ENCODE results near the gene SWAP70. TPM values are rescaled to one million over a fixed set of nuclear protein-coding genes. Genes with fewer than 3 reads are reported as not detected.

The SWAP70 gene
- total RNA-seq, 2 donors from 2014 or later, result 18.8 to 22.1 TPM

Other genes starting within 250 kb of the SWAP70 start
- gene ZNF143, start 203.1 kb upstream of the SWAP70 start, total RNA-seq, result 10 to 100 TPM; 15.8 to 20.1 TPM
- 10 to 100 TPM; 11.2 to 16.8 TPM for gene WEE1, start 90.4 kb upstream of the SWAP70 start, total RNA-seq